ENCODE measurements around the gene BRCA1.
"Not testable (repeated sequence)": the region's sequence is repeated elsewhere in the genome, so short reads cannot be mapped to it uniquely, and the experiment has no call there.

BRCA1 gene

GRCh38 chr17:43155666-43156065 lies 30.5 kb upstream of the BRCA1 start:
- no peak for DNase-seq (ENCODE audit: low read depth, low spot score)
- in situ Hi-C loops (cut with HindIII; ENCODE audit: low sequenced_read_pairs) = no loop called here
- TF ChIP-seq CTCF (IDR thresholded peaks at IDR 0.05; ENCODE audit: low read depth, low read length) = no peak
- H3K4me3 ChIP-seq (ENCODE audit: low read depth, low read length) = no peak overlapping the region

GRCh38 chr17:43153197-43153835 lies 28.2 kb upstream of the BRCA1 start:
- in situ Hi-C loops (cut with HindIII; ENCODE audit: low sequenced_read_pairs); DNase-seq (ENCODE audit: low read depth, low spot score); H3K4me3 ChIP-seq (ENCODE audit: low read depth, low read length): not testable (repeated sequence)

GRCh38 chr17:43151880-43152456 lies 26.8 kb upstream of the BRCA1 start:
- H3K4me3 ChIP-seq (ENCODE audit: low read depth, low read length) = no peak overlapping the region
- in situ Hi-C loops (cut with HindIII; ENCODE audit: low sequenced_read_pairs) = no loop called here
- no peak for TF ChIP-seq CTCF (IDR thresholded peaks at IDR 0.05; ENCODE audit: low read depth, low read length)
- no peak for DNase-seq (ENCODE audit: low read depth, low spot score)

GRCh38 chr17:43146649-43147048 lies 21.5 kb upstream of the BRCA1 start:
- DNase-seq (ENCODE audit: low read depth, low spot score) = no peak
- no peak overlapping the region for H3K4me3 ChIP-seq (ENCODE audit: low read depth, low read length)
- TF ChIP-seq CTCF (IDR thresholded peaks at IDR 0.05; ENCODE audit: low read depth, low read length) = no peak
- in situ Hi-C loops (cut with HindIII; ENCODE audit: low sequenced_read_pairs) = no loop called here

- no peak for DNase-seq (ENCODE audit: low read depth, low spot score)
- TF ChIP-seq CTCF (IDR thresholded peaks at IDR 0.05; ENCODE audit: low read depth, low read length) = no peak
- no peak overlapping the region for H3K4me3 ChIP-seq (ENCODE audit: low read depth, low read length)
- in situ Hi-C loops (cut with HindIII; ENCODE audit: low sequenced_read_pairs) = no loop called here
These were observed 18.0 kb upstream of the BRCA1 start for GRCh38 chr17:43143201-43143600.

- no peak for DNase-seq (ENCODE audit: low read depth, low spot score)
- TF ChIP-seq CTCF (IDR thresholded peaks at IDR 0.05; ENCODE audit: low read depth, low read length) = no peak
- no peak overlapping the region for H3K4me3 ChIP-seq (ENCODE audit: low read depth, low read length)
- in situ Hi-C loops (cut with HindIII; ENCODE audit: low sequenced_read_pairs) = no loop called here
These were observed 17.0 kb upstream of the BRCA1 start for GRCh38 chr17:43142153-43142552.

- TF ChIP-seq CTCF (IDR thresholded peaks at IDR 0.05; ENCODE audit: low read depth, low read length) = no peak
- DNase-seq (ENCODE audit: low read depth, low spot score) = no peak
- no peak overlapping the region for H3K4me3 ChIP-seq (ENCODE audit: low read depth, low read length)
- in situ Hi-C loops (cut with HindIII; ENCODE audit: low sequenced_read_pairs) = no loop called here
These were observed 15.5 kb upstream of the BRCA1 start for GRCh38 chr17:43140396-43141332.

- in situ Hi-C loops (cut with HindIII; ENCODE audit: low sequenced_read_pairs); DNase-seq (ENCODE audit: low read depth, low spot score): not testable (repeated sequence)
These were observed 13.4 kb upstream of the BRCA1 start for GRCh38 chr17:43138531-43138930.

GRCh38 chr17:43136574-43136973 lies 11.4 kb upstream of the BRCA1 start:
- DNase-seq (ENCODE audit: low read depth, low spot score); H3K4me3 ChIP-seq (ENCODE audit: low read depth, low read length): not testable (repeated sequence)

More at GRCh38 chr17:43138531-43138930, 13.4 kb upstream of the BRCA1 start:
- not testable (repeated sequence) for H3K4me3 ChIP-seq (ENCODE audit: low read depth, low read length)

More at GRCh38 chr17:43136574-43136973, 11.4 kb upstream of the BRCA1 start:
- in situ Hi-C loops (cut with HindIII; ENCODE audit: low sequenced_read_pairs) = not testable (repeated sequence)
